IMR-90 (cell line): ENCODE data around the gene LYRM4. TPM values are rescaled to one million over a fixed set of nuclear protein-coding genes. Genes with fewer than 3 reads are reported as not detected.

Experiments
- ATAC-seq: fragments of 200-7000 bp; cut with Tn5 transposase; 2 replicates; pipeline ENCODE4 v1.9.1; 2020; ENCODE audit warnings: low read depth, mild to moderate bottlenecking, moderate library complexity
- BruUV-seq: library from RNA; stranded (reverse); fragments of 400-500 nt; replicated peaks from 2 replicates; lab custom pipeline; 2021; lab: Mats Ljungman, UMichigan
- CTCF ChIA-PET: fragments of 300-600 bp; formaldehyde crosslinking; extraction: SDS; loops from one replicate; lab custom pipeline; 2021; ENCODE audit warnings: antibody characterized with exemption; lab: Yijun Ruan, JAX
- POLR2A ChIA-PET: fragments of 300-600 bp; sonication (Branson Sonifier 250); formaldehyde crosslinking; loops from one replicate; lab custom pipeline; 2022; ENCODE audit warnings: antibody characterized with exemption; ENCODE audit not compliant: unreplicated experiment; lab: Charles Lee
- DNase-seq: peaks from one replicate; pipeline ENCODE4 v3.0.0; 2013
- H2AFZ ChIP-seq: replicated peaks from 2 replicates; pipeline ENCODE3; 2013; ENCODE audit warnings: low read length, mild to moderate bottlenecking; ENCODE audit not compliant: poor library complexity
- H2AK5ac ChIP-seq: 2 replicates; pipeline ENCODE4 v1.6.1; 2013; ENCODE audit warnings: low read depth, low read length, inconsistent platforms
- H2AK9ac ChIP-seq: replicated peaks from 2 replicates; pipeline ENCODE3; 2013; ENCODE audit warnings: mild to moderate bottlenecking, low read depth, low read length, moderate library complexity; ENCODE audit not compliant: poor library complexity
- H2BK120ac ChIP-seq: 2 replicates; pipeline ENCODE4 v1.6.1; 2013; ENCODE audit warnings: low read depth, low read length, inconsistent platforms
- H2BK15ac ChIP-seq: 3 replicates; pipeline ENCODE4 v1.6.1; 2013; ENCODE audit warnings: low read depth, low read length, inconsistent platforms
- H2BK20ac ChIP-seq: 2 replicates; pipeline ENCODE4 v1.6.1; 2013; ENCODE audit warnings: low read depth, mild to moderate bottlenecking, inconsistent platforms, low read length, moderate library complexity
- H2BK5ac ChIP-seq: 2 replicates; pipeline ENCODE4 v1.6.1; 2013; ENCODE audit warnings: mild to moderate bottlenecking, low read depth, low read length, inconsistent platforms; ENCODE audit not compliant: poor library complexity, severe bottlenecking
- H3K14ac ChIP-seq: replicated peaks from 2 replicates; pipeline ENCODE4 v1.6.1; 2013; ENCODE audit warnings: low read depth, low read length, inconsistent platforms
- H3K18ac ChIP-seq: 2 replicates; pipeline ENCODE4 v1.6.1; 2013; ENCODE audit warnings: low read depth, low read length, control low read depth
- H3K23ac ChIP-seq: 2 replicates; pipeline ENCODE4 v1.6.1; 2013; ENCODE audit warnings: low read depth, low read length, inconsistent platforms
- H3K27ac ChIP-seq: 2 replicates; pipeline ENCODE4 v1.5.1; 2013; ENCODE audit warnings: mild to moderate bottlenecking, control low read depth, low read length; ENCODE audit not compliant: insufficient read depth
- H3K27me3 ChIP-seq: 2 replicates; pipeline ENCODE4 v1.6.1; 2013; ENCODE audit warnings: low read length; ENCODE audit not compliant: control insufficient read depth, insufficient read depth
- H3K36me3 ChIP-seq: 2 replicates; pipeline ENCODE4 v1.6.1; 2013; ENCODE audit warnings: low read length, mixed read lengths; ENCODE audit not compliant: control insufficient read depth, insufficient read depth
- H3K4ac ChIP-seq: 2 replicates; pipeline ENCODE4 v1.6.1; 2013; ENCODE audit warnings: low read depth, low read length, inconsistent platforms
- H3K4me1 ChIP-seq: 2 replicates; pipeline ENCODE4 v1.6.1; 2013; ENCODE audit warnings: low read length, mixed read lengths; ENCODE audit not compliant: control insufficient read depth, insufficient read depth
- H3K4me2 ChIP-seq: 2 replicates; pipeline ENCODE4 v1.6.1; 2013; ENCODE audit warnings: low read depth, mild to moderate bottlenecking, control low read depth, low read length, moderate library complexity
- H3K4me3 ChIP-seq: 2 replicates; pipeline ENCODE4 v1.5.1; 2013; ENCODE audit warnings: low read depth, mild to moderate bottlenecking, control low read depth, low read length, moderate library complexity; ENCODE audit not compliant: insufficient read depth
- H3K56ac ChIP-seq: 2 replicates; pipeline ENCODE4 v1.6.1; 2013; ENCODE audit warnings: low read length, inconsistent platforms; ENCODE audit not compliant: insufficient read depth; ENCODE audit errors: extremely low read depth
- H3K79me1 ChIP-seq, 2 experiments: 2 replicates each; pipeline ENCODE4 v1.6.1; 2013; ENCODE audit warnings: low read length in 2 of 2, inconsistent platforms in 1 of 2, low read depth in 1 of 2
- H3K9ac ChIP-seq: 2 replicates; pipeline ENCODE4 v1.6.1; 2013; ENCODE audit warnings: low read depth, low read length, control low read depth
- H3K9me1 ChIP-seq: 2 replicates; pipeline ENCODE4 v1.6.1; 2013; ENCODE audit warnings: low read length, inconsistent platforms; ENCODE audit not compliant: insufficient read depth
- H3K9me3 ChIP-seq: 2 replicates; pipeline ENCODE4 v1.6.1; 2013; ENCODE audit warnings: low read length; ENCODE audit not compliant: control insufficient read depth, insufficient read depth
- H4K20me1 ChIP-seq: 2 replicates; pipeline ENCODE4 v1.6.1; 2013; ENCODE audit warnings: low read length, inconsistent platforms; ENCODE audit not compliant: insufficient read depth
- H4K5ac ChIP-seq: 2 replicates; pipeline ENCODE4 v1.6.1; 2013; ENCODE audit warnings: mild to moderate bottlenecking, low read depth, low read length, control low read depth
- H4K8ac ChIP-seq, 2 experiments: 2 replicates each; pipeline ENCODE4 v1.6.1; 2013; ENCODE audit warnings: low read depth in 2 of 2, low read length in 2 of 2, control low read depth in 1 of 2, inconsistent platforms in 1 of 2
- H4K91ac ChIP-seq: 2 replicates; pipeline ENCODE4 v1.6.1; 2013; ENCODE audit warnings: low read depth, low read length, inconsistent platforms; ENCODE audit not compliant: insufficient read depth
- CHD1 ChIP-seq: IDR thresholded peaks from 2 replicates; pipeline ENCODE4 v1.6.1; 2012; ENCODE audit warnings: low read depth, low read length, improper control_type of control experiment
- FOS ChIP-seq: fragments of 150-350 bp; IDR thresholded peaks from 2 replicates; pipeline ENCODE4 v1.6.1; 2016; ENCODE audit warnings: low read depth, low read length
- NFE2L2 ChIP-seq: fragments of 150-350 bp; IDR thresholded peaks from 2 replicates; pipeline ENCODE4 v1.6.1; 2016; ENCODE audit warnings: low read depth, mild to moderate bottlenecking, low read length
- POLR2A ChIP-seq: IDR thresholded peaks from 2 replicates; pipeline ENCODE4 v1.6.1; 2012; ENCODE audit warnings: mild to moderate bottlenecking, low read depth, low read length
- WGBS, 2 experiments: methylation state at CpG; one replicate each; pipeline versions ENCODE4 v1.1.5 to v1.1.7; 2013; ENCODE audit warnings: missing lambda C conversion rate in 2 of 2; ENCODE audit not compliant: insufficient read length in 1 of 2; ENCODE audit errors: extremely low coverage in 2 of 2; 5-methylcytosine and 5-hydroxymethylcytosine counted together
- dilution Hi-C: fragments of 300-500 bp; cut with HindIII; formaldehyde crosslinking; loops from one replicate; pipeline ENCODE4 v1.14.3; 2018; ENCODE audit warnings: low sequenced_read_pairs; ENCODE audit not compliant: unreplicated experiment
- in situ Hi-C: fragments of 300-500 bp; cut with MboI; formaldehyde crosslinking; loops from 3 replicates; pipeline ENCODE4 v1.14.3; 2019; ENCODE audit warnings: low sequenced_read_pairs, inconsistent platforms, mixed read lengths
- intact Hi-C: fragments of 100-400 bp; cut with micrococcal nuclease; formaldehyde crosslinking; loops from 2 replicates; pipeline ENCODE4 v1.10.0; 2022
- polyA plus RNA-seq, 3 experiments: library from polyadenylated mRNA; depleted of rRNA; stranded (reverse); fragments of >200 nt; gene quantifications; 2 replicates each; pipeline ENCODE4 v1.2.3, GENCODE V29; 2012; ENCODE audit warnings: low replicate concordance in 1 of 3
- total RNA-seq: library from RNA; depleted of rRNA; stranded (reverse); fragments of >200 nt; gene quantifications from 2 replicates; pipeline ENCODE4 v1.2.3, GENCODE V29; 2012

Gene LYRM4
- total and polyA plus RNA-seq, 2 of the 4 experiments (the other 2 are of a cell fraction) = 11.5 to 26.6 TPM

DNA sequence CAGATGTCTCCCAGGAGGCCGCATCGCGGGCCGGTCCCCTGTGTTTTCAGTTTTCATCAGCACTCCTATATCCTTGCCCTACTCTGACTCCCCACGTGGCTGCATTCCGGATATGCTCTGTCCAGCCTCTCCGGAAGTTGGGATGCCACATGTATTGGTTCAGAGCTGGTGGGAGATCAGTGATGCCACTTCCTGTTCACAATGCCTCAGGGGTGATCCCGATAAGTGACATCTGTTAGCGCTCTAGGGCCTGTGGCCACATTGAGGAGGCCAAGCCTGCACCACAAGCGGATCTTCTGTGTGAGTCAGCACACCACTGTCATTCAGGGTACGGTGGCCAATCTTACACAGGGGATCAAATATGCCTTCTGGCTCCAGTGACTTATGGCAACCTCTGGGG, 117.8 kb downstream of the LYRM4 start:
- Histone ChIP-seq H3K27ac (no peak overlapping the region), H3K56ac (no peak overlapping the region), H4K91ac (no peak overlapping the region), H3K4me3 (no peak overlapping the region), H3K27me3 (no peaks in the 10 kb centered on the region), H3K4me1 (no peaks in the 10 kb centered on the region; the same call in 1 of the 2 replicates), H2BK5ac (no peak overlapping the region), H2BK120ac (no peak overlapping the region), H3K14ac (no peak overlapping the region), H2AK5ac (no peak overlapping the region), H4K5ac (no peak overlapping the region), H3K4ac (0 out of 2 replicates have a peak overlapping the region, but pooled peaks have one; percentile 12), H3K36me3 (no peaks in the 10 kb centered on the region), H3K18ac (no peak overlapping the region), H2AFZ (no peak overlapping the region), H2BK20ac (no peak overlapping the region), H2AK9ac (no peak overlapping the region), H3K79me1 (no peaks in the 10 kb centered on the region), H4K20me1 (no peaks in the 10 kb centered on the region), H3K23ac (no peak overlapping the region), H3K4me2 (no peak overlapping the region), H3K9me1 (no peaks in the 10 kb centered on the region), H2BK15ac (no peak overlapping the region), H3K9ac (no peak overlapping the region), H4K8ac (no peak overlapping the region), H3K9me3 (no peaks in the 10 kb centered on the region)
- ChIA-PET CTCF (interaction anchor here (0.6 to 2.7 kb wide), 14 partner anchors 9 to 313 kb away, joined by 3 to 15 read pairs (median 4); no protein-coding TSS in a partner anchor), POLR2A (no interaction called here)
- intact Hi-C loops (loop anchor here (1.0 to 5.0 kb wide), 8 partner anchors 71 to 1404 kb away; partner anchors contain the start of genes FARS2 and LYRM4), in situ Hi-C loops (loop anchor here (5.0 to 10.0 kb wide), 2 partner anchors 249 to 1402 kb away; no protein-coding TSS in a partner anchor), dilution Hi-C loops (no loop called here)
- WGBS, 2 experiments = 40% methylated on average over 1 of the region's 11 CpGs; no CpG with 5 or more reads in 1 of the 2 experiments
- no peak for TF ChIP-seq POLR2A
- TF ChIP-seq NFE2L2 = no peak
- TF ChIP-seq FOS = no peak
- TF ChIP-seq CHD1 = no peak
- no TSS peak for BruUV-seq
- DNase-seq = peak; percentile 7
- ATAC-seq = no peak
